Measurements from ENCODE around the gene TCF7L2.
"Not testable (repeated sequence)": the region's sequence is repeated elsewhere in the genome, so short reads cannot be mapped to it uniquely, and the experiment has no call there.

The TCF7L2 gene

GRCh38 chr10:113087165-113088029 lies 137.3 kb downstream of the TCF7L2 start:
- DNase-seq (ENCODE audit: extremely low read depth in 1 of 2, low read depth in 1 of 2) = no peak

GRCh38 chr10:113088194-113088593 lies 138.1 kb downstream of the TCF7L2 start:
- DNase-seq (ENCODE audit: extremely low read depth in 1 of 2, low read depth in 1 of 2) = no peak

GRCh38 chr10:113089551-113089950 lies 139.5 kb downstream of the TCF7L2 start:
- DNase-seq (ENCODE audit: extremely low read depth in 1 of 2, low read depth in 1 of 2) = no peak

GRCh38 chr10:113091920-113092319 lies 141.9 kb downstream of the TCF7L2 start:
- DNase-seq (ENCODE audit: extremely low read depth in 1 of 2, low read depth in 1 of 2) = no peak

- DNase-seq (ENCODE audit: extremely low read depth in 1 of 2, low read depth in 1 of 2) = no peak
Measured at GRCh38 chr10:113093188-113094113, 143.4 kb downstream of the TCF7L2 start.

GRCh38 chr10:113094114-113094486 lies 144.1 kb downstream of the TCF7L2 start:
- no peak for DNase-seq (ENCODE audit: extremely low read depth in 1 of 2, low read depth in 1 of 2)

GRCh38 chr10:113095419-113096127 lies 145.5 kb downstream of the TCF7L2 start:
- DNase-seq (ENCODE audit: extremely low read depth in 1 of 2, low read depth in 1 of 2) = no peak

- DNase-seq (ENCODE audit: extremely low read depth in 1 of 2, low read depth in 1 of 2) = no peak
Measured at GRCh38 chr10:113096128-113096996, 146.3 kb downstream of the TCF7L2 start.

GRCh38 chr10:113097036-113097435 lies 147.0 kb downstream of the TCF7L2 start:
- no peak for DNase-seq (ENCODE audit: extremely low read depth in 1 of 2, low read depth in 1 of 2)

GRCh38 chr10:113099431-113100183 lies 149.6 kb downstream of the TCF7L2 start:
- no peak for DNase-seq (ENCODE audit: extremely low read depth in 1 of 2, low read depth in 1 of 2)

GRCh38 chr10:113100281-113100680 lies 150.2 kb downstream of the TCF7L2 start:
- DNase-seq (ENCODE audit: extremely low read depth in 1 of 2, low read depth in 1 of 2) = no peak

- no peak for DNase-seq (ENCODE audit: extremely low read depth in 1 of 2, low read depth in 1 of 2)
Measured at GRCh38 chr10:113103131-113103840, 153.2 kb downstream of the TCF7L2 start.

- no peak for DNase-seq (ENCODE audit: extremely low read depth in 1 of 2, low read depth in 1 of 2)
Measured at GRCh38 chr10:113104047-113104446, 154.0 kb downstream of the TCF7L2 start.

- no peak for DNase-seq (ENCODE audit: extremely low read depth in 1 of 2, low read depth in 1 of 2)
Measured at GRCh38 chr10:113108194-113108835, 158.3 kb downstream of the TCF7L2 start.

GRCh38 chr10:113108948-113109347 lies 158.9 kb downstream of the TCF7L2 start:
- DNase-seq (ENCODE audit: extremely low read depth in 1 of 2, low read depth in 1 of 2) = no peak

- not testable (repeated sequence) for DNase-seq (ENCODE audit: extremely low read depth in 1 of 2, low read depth in 1 of 2)
Measured at GRCh38 chr10:113109482-113109881, 159.4 kb downstream of the TCF7L2 start.

- no peak for DNase-seq (ENCODE audit: extremely low read depth in 1 of 2, low read depth in 1 of 2)
Measured at GRCh38 chr10:113111260-113111659, 161.2 kb downstream of the TCF7L2 start.
